ENCODE data around the gene GPR35.

The GPR35 gene

DNA sequence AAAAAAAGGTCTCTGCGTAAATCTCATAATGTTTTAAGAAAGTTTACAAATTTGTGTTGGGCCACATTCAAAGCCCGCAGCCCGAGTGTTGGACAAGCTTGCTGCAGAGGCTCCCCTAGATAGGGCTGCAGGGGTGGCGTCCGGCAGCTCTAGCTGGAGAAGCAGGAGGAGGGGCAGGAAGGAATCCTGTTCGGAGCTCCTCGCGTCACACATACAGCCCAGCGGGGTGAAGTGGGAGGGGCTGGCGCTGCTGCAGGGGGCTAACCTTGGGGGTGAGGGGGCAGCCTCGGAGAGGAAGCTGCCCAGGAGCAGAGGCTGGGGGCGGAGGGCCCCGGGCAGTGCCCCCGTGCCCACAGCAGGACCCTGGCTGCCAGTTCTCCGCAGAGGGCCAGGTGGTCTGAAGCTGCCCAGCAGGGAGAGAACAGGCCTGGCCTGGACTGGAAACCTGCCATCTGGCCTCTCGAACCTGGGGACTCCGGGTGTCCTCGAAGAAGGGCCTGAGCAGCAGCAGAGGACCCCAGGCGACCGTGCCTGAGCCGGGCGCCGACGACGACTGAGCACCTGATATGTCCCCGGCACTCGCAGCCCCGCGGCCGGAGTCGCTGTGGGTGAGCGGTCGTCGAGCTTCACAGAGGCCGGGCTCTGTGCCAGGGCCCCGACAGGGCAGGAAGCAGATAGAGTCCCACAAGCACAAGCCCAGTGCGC, 2.6 kb upstream of the GPR35 start:
- DNase-seq (ENCODE audit: low read depth in 1 of 2, low spot score in 1 of 2): peak in 1 of 2 donors; percentile 1

DNA sequence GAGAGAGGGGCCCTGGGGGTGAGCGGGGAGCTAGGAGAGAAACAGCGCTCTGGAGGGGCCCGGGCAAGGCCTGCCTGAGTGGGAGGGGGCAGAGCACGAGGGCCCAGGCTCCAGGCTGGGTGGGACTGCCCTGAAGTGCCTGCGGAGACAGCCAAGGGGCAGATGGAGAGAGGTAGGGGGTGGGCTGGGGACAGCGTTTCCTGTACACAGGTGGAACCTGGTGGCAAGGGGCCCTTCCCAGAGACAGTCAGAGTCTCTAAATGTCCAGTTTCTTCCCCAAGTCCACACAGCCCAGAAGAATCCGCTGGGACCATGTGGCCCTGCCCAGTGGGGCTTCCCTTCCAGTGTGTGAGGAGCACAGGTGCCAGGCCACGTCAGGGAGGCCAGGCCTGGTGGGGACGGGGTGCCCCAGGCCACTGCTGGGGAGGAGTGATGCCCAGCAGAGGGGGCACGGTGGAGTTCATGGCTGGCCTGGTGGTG, 1.7 kb upstream of the GPR35 start:
- peak in 1 of 2 donors; percentile 1 for DNase-seq (ENCODE audit: low read depth in 1 of 2, low spot score in 1 of 2)

DNA sequence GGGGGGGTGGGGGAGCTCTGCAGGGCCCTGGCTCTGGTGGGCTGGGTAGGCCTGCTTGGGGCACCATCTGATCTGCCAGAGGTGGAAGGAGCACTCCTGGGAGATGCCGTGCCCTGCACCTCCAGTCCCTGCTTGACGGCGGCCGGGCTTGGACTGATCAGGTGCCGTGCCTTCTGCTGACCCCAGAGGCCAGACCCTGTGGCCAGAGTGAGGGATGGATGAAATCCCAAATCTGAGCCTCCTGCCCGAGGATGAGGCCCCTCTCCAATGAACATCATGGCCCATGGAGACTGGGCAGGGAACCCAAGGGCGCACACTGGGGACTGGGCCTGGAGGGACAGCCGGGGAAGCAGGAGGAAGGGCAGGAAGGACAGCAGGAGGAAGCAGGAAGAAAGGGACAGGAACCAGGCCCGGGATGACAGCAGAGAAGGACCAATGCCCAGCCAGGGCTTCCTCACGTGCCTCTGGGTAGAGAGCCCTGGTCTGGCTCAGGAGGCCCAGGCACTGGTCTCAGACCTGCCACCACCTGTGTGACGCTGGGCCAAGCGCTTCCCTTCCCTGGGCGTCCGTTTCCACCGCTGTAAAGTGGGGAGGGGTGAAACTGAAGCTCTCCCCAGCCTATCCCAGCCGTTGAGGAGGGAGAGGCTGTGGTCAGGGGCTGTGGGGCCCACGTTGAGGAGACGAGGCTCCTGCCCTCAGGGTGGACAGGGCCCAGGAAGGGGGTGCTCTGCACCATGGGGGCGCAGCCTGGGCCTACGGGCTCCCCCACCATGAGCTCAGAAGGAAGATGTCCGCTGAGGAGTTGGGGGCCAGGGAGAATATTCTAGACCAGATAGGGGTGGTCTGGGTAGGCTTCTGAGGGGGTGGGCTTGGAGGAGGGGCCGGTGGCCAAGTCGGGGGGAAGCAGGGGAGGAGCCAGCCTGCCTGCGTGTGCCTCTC, 1.0 kb upstream of the GPR35 start:
- DNase-seq (ENCODE audit: low read depth in 1 of 2, low spot score in 1 of 2): peak in 1 of 2 donors; percentile 0

DNA sequence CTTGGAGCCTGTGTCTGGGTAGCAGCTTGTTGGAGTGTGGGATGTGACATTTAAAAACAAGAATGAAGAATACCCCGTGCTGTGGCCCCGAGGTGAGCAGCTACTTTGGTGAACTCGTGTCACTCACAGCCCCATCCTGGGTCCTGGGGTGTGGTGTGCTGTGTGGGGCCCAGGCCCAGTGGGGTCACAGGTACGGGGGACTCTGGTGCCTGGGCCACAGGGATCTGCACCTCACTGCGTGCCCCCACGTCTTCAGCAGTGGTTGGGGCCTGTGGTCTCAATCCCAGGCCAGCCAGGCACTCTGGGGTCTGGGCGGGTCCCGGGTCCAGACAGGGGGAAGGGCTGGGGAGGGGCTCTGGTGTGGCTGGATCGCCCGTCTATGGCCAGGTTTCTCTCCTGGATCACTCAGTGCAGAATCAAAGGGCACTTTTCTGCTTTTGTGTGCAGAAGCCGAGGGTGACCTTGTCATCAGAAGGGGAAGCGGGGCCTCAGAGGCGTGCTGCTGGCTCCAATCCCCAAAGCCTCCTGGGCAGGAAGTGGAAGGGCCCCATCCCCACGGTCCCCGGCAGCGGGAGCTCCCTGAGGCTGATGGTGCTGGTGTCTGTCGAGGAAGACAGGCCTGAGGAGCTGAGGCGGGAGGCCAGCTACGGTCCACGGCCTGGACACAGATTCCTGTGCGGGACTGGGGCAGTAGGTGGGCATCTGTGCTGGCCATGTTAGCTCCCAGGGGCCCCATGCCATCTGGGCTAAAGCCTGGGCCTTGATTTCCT, 1.4 kb downstream of the GPR35 start:
- DNase-seq (ENCODE audit: low read depth in 1 of 2, low spot score in 1 of 2): peak in 1 of 2 donors; percentile 1

DNA sequence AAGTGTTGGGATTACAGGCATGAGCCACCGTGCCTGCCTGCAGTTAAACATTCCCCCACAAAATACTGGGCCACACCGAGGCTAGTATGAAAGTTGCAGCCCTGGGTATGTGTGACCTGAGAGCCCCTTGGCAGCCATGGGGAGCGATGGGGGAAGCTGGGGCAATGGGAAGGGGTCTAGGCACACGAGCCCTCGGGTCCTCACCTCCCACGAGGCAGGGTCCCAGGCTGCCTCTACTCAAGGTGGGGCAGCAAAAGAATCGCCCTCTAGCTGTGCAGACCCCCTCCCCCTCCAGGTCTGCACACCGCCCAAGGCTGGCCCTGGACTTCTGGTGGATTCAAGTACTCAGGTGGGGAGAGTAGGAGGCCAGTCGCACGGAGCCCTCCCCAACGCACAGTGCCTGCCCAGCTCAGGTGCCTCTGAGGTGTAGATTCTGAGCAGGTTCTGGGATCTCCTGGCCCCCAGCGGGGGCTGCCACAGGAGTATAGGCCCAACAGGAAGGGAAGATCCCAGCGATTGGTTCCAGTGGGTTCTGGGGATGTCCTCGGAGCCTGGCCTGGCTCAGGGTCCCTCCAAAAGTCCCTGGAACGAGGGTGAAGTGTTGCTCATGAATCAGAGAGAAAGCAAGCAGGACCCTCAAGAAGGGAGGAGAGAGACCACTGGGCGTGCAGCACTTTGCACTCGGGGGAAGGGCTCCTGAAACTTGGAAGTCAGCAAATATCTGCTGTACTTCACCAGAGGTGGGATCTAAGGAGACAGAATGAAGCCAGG, 2.6 kb downstream of the GPR35 start:
- DNase-seq (ENCODE audit: low read depth in 1 of 2, low spot score in 1 of 2): no peak

DNA sequence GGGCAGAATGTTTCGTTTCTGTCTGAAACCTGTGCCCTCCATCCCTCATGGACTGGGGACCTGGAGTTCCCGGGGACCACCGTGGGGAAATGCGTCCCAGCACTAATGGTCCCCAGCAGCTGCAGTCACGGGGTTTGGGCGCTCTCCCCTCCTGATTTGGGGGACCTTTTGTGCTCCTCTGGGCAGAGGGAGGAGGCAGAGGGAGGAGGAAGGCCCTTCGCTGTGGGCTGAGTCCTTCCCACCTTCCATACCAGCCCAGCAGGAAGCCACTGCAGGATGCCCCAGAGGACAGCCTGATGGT, 3.2 kb downstream of the GPR35 start:
- no peak for DNase-seq (ENCODE audit: low read depth in 1 of 2, low spot score in 1 of 2)

DNA sequence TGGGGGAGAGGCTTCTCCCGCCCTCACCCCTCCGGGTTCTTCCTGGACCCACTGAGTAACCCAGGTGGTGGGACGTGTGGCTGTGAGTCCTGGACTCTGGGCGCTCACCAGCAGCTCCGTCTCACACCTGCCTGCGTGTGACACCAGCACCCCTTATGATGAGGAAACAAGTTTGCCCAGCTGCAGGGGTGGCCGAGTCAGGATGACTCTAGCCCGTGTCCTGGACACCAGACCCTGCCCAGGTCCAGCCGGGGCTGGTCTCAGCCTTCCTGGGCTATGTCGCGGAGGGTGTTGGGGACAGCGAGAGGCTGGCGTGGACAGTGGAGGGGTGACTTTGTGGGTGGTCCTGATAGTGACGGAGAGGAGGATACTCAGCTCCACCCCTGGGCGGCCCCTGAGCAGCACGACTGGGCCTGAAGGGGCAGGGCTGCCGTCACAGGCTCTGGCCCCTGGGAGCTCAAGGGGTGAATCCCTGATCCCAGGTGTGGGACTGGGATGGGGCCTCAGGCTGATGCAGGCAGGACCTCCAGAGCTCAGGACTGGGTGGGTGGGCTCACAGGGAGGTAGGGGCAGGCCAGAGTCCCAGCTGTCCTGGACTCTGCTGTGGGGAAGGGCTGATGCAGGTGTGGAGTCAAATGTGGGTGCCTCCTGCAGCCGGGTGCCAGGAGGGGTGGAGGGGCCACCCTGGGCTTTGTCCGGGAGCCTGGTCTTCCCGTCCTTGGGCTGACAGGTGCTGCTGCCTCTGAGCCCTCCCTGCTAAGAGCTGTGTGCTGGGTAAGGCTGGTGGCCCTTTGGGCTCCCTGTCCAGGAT, 3.7 kb downstream of the GPR35 start:
- no peak for DNase-seq (ENCODE audit: low read depth in 1 of 2, low spot score in 1 of 2)

DNA sequence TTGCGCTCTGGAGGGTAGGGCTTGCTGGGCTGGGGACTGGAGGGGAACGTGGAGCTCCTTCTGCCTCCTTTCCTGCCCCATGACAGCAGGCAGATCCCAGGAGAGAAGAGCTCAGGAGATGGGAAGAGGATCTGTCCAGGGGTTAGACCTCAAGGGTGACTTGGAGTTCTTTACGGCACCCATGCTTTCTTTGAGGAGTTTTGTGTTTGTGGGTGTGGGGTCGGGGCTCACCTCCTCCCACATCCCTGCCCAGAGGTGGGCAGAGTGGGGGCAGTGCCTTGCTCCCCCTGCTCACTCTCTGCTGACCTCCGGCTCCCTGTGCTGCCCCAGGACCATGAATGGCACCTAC, 4.3 kb downstream of the GPR35 start:
- DNase-seq (ENCODE audit: low read depth in 1 of 2, low spot score in 1 of 2): no peak

DNA sequence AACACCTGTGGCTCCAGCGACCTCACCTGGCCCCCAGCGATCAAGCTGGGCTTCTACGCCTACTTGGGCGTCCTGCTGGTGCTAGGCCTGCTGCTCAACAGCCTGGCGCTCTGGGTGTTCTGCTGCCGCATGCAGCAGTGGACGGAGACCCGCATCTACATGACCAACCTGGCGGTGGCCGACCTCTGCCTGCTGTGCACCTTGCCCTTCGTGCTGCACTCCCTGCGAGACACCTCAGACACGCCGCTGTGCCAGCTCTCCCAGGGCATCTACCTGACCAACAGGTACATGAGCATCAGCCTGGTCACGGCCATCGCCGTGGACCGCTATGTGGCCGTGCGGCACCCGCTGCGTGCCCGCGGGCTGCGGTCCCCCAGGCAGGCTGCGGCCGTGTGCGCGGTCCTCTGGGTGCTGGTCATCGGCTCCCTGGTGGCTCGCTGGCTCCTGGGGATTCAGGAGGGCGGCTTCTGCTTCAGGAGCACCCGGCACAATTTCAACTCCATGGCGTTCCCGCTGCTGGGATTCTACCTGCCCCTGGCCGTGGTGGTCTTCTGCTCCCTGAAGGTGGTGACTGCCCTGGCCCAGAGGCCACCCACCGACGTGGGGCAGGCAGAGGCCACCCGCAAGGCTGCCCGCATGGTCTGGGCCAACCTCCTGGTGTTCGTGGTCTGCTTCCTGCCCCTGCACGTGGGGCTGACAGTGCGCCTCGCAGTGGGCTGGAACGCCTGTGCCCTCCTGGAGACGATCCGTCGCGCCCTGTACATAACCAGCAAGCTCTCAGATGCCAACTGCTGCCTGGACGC, 4.9 kb downstream of the GPR35 start:
- no peak for DNase-seq (ENCODE audit: low read depth in 1 of 2, low spot score in 1 of 2)

DNA sequence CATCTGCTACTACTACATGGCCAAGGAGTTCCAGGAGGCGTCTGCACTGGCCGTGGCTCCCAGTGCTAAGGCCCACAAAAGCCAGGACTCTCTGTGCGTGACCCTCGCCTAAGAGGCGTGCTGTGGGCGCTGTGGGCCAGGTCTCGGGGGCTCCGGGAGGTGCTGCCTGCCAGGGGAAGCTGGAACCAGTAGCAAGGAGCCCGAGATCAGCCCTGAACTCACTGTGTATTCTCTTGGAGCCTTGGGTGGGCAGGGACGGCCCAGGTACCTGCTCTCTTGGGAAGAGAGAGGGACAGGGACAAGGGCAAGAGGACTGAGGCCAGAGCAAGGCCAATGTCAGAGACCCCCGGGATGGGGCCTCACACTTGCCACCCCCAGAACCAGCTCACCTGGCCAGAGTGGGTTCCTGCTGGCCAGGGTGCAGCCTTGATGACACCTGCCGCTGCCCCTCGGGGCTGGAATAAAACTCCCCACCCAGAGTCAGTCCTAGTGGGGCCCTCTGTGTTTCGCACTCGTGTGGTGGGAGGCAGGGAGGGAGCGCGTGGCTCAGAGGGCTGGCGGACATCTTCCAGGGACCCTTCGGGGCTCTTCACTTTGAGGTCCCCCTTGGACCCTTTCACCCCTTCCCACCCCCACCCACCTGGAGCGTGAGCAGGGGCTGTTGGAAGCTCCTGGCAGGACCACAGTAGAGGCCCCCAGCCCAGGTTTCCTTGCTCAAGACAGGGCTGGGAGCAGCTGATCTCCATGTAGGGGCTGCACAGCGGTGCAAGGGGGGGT, 5.7 kb downstream of the GPR35 start:
- DNase-seq (ENCODE audit: low read depth in 1 of 2, low spot score in 1 of 2): no peak

DNA sequence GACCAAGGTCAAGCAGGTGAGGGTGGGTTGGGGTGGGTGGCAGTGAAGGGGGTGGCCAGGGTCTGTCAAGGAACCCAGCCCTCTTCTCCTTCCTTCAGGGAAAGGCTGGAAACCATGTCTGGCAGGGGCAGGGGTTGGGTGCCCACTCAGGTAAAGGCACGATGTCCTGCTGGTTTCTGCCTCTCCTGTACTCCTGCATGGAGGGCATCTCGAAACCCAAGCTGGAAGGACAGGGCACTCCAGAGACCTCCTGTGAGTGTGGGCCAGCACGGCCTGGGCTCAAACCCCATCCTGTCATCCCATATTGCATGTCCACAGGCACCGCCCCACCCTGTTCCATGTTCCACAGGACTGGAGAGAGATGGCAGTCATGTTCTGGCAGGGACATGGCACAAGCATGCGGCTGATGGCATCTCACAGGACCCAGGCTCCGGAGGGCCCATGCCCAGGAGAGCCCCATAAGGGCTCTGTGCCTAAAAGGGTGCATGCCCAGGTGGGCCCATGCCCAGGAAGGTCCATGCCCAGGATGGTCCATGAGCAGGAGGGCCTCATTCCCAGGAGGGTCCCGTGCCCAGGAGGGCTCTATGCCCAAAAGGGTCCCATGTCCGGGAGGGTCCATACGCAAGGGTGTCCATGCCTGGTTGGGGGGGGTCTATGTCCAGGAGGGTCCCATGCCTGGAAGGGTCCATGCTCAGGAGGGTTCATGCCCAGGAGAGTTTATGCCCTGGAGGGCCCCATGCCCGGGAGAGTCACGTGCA, 6.4 kb downstream of the GPR35 start:
- DNase-seq (ENCODE audit: low read depth in 1 of 2, low spot score in 1 of 2): no peak

DNA sequence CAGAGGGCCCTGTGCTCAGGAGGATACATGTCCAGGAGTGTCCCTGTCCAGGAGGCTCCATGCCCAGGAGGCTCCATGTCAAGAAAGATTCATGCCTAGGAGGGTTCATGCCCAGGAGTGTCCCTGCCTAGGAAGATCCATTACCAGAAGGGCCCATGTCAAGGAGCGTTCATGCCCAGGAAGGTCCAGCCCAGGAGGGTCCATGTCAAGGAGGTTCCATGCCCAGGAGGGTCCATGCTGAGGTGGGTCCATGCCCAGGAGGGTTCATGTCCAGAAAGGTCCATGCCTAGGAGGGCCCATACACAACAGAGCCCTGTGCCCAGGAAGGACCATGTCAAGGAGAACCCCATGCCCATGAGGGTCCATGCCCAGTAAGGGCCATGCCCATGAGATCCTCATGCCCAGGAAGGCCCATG, 7.0 kb downstream of the GPR35 start:
- no peak for DNase-seq (ENCODE audit: low read depth in 1 of 2, low spot score in 1 of 2)

DNA sequence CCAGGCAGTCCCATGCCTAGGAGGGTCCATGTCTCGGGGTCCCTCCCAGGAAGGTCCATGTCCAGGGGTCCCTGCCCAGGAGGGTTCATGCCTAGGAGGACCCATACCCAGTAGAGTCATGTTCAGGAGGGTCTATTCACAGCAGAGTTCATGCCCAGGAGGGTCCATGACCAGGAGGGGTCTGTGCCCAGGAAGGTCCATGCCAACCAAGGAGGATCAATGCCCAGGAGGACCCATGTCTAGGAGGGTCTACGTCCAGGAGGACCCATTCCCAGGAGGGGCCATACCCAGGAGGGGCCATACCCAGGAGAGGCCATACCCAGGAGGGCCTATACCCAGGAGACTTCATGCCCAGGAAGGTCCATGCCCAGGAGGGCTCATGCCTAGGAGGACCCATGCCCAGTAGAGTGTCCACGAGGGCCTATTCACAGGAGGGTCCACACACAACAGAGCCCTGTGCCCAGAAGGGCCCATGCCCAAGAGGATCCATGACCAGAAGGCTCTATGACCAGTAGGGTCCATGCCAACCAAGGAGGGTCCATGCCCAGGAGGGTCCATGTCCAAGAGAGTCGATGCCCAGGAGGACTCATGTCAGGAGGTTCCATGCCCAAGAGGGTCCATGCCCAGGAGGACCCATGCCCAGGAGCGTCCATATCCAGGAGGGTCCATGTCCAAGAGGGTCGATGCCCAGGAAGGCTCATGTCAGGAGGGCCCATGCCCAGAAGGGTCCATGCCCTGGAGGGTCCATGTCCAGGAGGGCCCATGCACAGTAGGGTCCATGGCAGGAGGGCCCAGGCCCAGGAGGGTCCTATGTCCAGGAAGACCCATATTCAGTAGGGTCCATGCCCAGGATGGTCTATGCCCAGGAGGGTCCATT, 10.1 kb downstream of the GPR35 start:
- DNase-seq (ENCODE audit: low read depth in 1 of 2, low spot score in 1 of 2): no peak

DNA sequence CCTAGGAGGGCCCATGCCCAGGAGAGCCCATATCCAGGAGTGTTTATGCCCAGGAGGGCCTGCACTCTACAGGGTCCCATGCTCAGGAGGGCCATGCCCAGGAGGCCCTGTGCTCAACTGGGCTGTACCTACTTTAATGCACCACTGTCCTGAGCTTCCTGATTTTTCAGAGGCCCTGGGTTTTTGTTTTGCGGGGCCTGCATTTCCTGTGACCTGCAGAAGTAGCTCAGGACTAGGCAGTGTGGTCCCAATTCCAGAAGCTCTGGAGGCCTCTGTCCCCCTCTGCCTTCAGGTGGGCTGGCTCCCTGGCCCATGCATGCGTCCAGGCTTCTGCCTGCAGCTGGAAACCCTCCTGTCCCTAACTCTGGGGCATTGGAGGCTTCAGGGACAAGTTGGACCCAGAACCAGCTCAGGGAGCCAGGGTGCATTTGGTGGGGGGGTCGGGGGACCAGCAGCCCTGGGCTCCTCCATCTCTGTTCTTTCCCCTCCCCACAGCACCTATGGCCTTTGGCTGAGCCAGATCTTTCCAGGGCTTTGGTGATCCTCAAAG, 10.8 kb downstream of the GPR35 start:
- no peak for DNase-seq (ENCODE audit: low read depth in 1 of 2, low spot score in 1 of 2)

DNA sequence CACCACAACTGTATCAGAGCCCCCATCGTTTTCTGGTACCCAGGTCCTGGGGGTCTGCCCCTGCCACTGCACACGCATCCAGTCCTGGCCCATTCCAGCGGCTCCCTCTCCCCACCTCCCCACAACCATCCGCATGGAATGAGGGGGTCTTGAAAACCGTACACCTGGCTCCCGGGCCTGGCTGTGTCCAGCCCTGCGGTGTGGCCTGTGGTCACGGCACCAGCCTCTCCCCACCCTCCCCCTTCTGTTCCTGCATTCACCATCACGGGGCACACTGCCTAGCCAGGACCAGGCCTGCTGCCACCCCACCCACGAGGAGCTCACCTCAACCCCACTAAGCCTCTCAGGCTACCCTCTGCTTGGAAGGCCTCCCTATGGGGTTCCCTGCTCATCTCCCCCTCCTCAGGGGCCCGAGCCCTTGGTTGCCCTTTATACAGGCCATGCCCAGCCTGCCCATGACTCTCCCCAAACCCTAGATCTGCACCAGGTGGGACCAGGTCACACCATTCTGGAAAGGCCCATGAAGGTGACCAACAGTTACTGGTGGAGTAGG, 11.4 kb downstream of the GPR35 start:
- DNase-seq (ENCODE audit: low read depth in 1 of 2, low spot score in 1 of 2): no peak

Measured in stimulated activated CD4-positive, alpha-beta T cell treated with anti-CD3 and anti-CD28 coated beads, Interleukin-15, amount 100 ng/mL, for 1 hour (primary cell).